BLaER1 treated with 17β-estradiol and CSF1 and Interleukin-3, amounts not matched to agents 10 nM and 100 nM (cell line): ENCODE measurements around the gene SLC29A3.

ENCODE experiments used
- H3K27ac ChIP-seq, 11 experiments: shearing (Covaris generic); formaldehyde crosslinking; 2 replicates each; pipeline ENCODE4 v1.8.1; 2022
- H3K27me3 ChIP-seq, 11 experiments: shearing (Covaris generic); formaldehyde crosslinking; 2 replicates each; pipeline ENCODE4 v1.8.1; 2022
- H3K36me3 ChIP-seq, 11 experiments: shearing (Covaris generic); formaldehyde crosslinking; 2 replicates each; pipeline ENCODE4 v1.8.1; 2022
- H3K4me1 ChIP-seq, 10 experiments: shearing (Covaris generic); formaldehyde crosslinking; 2 replicates each; pipeline ENCODE4 v1.8.1; 2022
- H3K4me2 ChIP-seq, 11 experiments: shearing (Covaris generic); formaldehyde crosslinking; 2 replicates each; pipeline ENCODE4 v1.8.1; 2022
- H3K4me3 ChIP-seq, 10 experiments: shearing (Covaris generic); formaldehyde crosslinking; 2 replicates each; pipeline ENCODE4 v1.8.1; 2022
- H3K9ac ChIP-seq, 11 experiments: shearing (Covaris generic); formaldehyde crosslinking; 2 replicates each; pipeline ENCODE4 v1.8.1; 2022
- H3K9me3 ChIP-seq, 11 experiments: shearing (Covaris generic); formaldehyde crosslinking; replicated peaks in 1 of 11; 2 replicates each; pipeline ENCODE4 v1.8.1; 2022
- H4K20me1 ChIP-seq, 11 experiments: shearing (Covaris generic); formaldehyde crosslinking; 2 replicates each; pipeline ENCODE4 v1.8.1; 2022
- Cebpa-rat ChIP-seq, 11 experiments: shearing (Covaris generic); IDR thresholded peaks; 2 replicates each; pipeline ENCODE4 v1.8.1; 2022

Gene SLC29A3

DNA sequence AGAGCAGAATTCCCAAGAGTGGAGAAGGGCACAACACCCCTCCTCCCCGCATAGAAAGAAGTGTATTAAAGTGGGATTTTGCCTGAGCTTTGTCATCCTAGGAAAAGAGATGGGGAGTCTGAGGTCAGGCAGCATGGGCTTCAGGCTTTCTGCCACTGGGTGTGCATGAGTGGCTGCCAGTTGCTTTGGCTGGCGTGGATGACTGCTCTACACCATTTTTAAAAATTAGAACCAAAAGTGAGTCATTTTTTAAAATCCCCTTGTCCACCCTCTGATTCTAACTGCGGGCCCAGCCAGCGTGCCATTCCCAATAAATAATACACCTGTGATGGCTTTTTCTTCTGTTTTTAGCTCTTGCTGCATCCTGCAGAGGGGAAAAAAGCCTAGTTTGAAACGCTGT, 13.4 kb downstream of the SLC29A3 start:
- Histone ChIP-seq H3K36me3 (peaks cover 27 to 52% (median 37%) of the 10 kb centered on the region in 11 experiments; a peak in 21 of 22 replicates), H3K27ac (peak overlapping the region in 3 of 11 experiments; percentile 26 to 32 (median 27); a peak in 3 of 22 replicates)
- no peak for TF ChIP-seq Cebpa-rat (IDR thresholded peaks at IDR 0.05)

DNA sequence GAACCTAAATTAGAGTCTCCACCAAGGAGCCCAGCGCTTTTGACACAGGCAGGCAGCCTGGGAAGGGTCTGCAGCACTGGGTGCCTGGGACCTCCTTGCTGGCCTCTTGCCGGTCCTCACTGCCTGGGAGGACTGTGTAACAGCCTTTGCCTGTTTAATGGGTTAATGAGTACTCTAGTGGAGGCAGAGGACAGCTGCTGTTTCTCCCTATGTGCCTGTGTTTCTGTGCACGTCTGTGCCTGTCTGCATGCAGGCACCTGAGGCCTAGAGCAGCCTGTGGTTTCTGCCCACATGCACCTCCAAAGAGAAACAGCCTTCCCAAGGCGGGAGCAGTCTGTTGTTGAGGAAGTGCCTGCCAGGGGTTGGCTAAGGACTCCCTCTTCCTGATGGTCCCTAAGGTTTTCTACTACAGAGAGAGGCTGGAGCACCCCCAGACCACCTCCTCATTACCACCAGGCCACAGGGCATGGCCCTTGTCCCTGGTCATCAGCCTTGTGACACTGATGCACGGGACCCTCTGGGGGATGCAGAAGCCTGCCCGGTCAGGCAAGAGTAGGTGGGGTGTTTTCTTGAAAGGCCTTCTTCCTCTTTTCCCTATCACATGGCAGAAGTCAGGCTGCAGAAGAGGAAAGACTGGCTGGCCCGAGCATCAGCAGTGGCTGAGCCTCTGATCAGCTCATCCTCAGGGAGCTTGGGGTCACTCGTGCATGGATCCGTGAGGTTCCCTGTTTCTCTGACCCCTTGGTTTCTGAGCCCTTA, 14.2 kb downstream of the SLC29A3 start:
- H3K9ac ChIP-seq = peak overlapping the region in 9 of 11 experiments; percentile 2 to 41 (median 31); a peak in 12 of 22 replicates
- H3K4me1 ChIP-seq = peaks cover 55 to 89% (median 77%) of the 10 kb centered on the region in 10 experiments
- H3K4me3 ChIP-seq = no peak overlapping the region
- no peaks in the 10 kb centered on the region for H3K27me3 ChIP-seq
- peaks cover 0 to 95% (median 76%) of the 10 kb centered on the region in 11 experiments; a peak in 19 of 22 replicates for H4K20me1 ChIP-seq
- H3K4me2 ChIP-seq = peak overlapping the region; percentile 74 to 86 (median 81)
- peak overlapping the region in 9 of 11 experiments; percentile 1 to 61 (median 32); a peak in 16 of 22 replicates for H3K27ac ChIP-seq
- H3K36me3 ChIP-seq = peaks cover 21 to 52% (median 34%) of the 10 kb centered on the region in 11 experiments; a peak in 21 of 22 replicates
- no peaks in the 10 kb centered on the region for H3K9me3 ChIP-seq
- TF ChIP-seq Cebpa-rat (IDR thresholded peaks at IDR 0.05) = no peak

More for the DNA sequence above, 13.4 kb downstream of the SLC29A3 start:
- no peak overlapping the region for H3K4me3 ChIP-seq
- H3K9me3 ChIP-seq = no peaks in the 10 kb centered on the region
- H3K9ac ChIP-seq = peak overlapping the region in 4 of 11 experiments; percentile 2 to 37 (median 36); a peak in 2 of 22 replicates
- H3K4me2 ChIP-seq = peak overlapping the region; percentile 74 to 86 (median 81)
- H3K27me3 ChIP-seq = no peaks in the 10 kb centered on the region
- peaks cover 51 to 82% (median 70%) of the 10 kb centered on the region in 10 experiments for H3K4me1 ChIP-seq
- H4K20me1 ChIP-seq = peaks cover 0 to 95% (median 76%) of the 10 kb centered on the region in 11 experiments; a peak in 19 of 22 replicates

GRCh38 chr10:71334221-71334791, 15.2 kb downstream of the SLC29A3 start:
- Histone ChIP-seq H3K27me3 (no peaks in the 10 kb centered on the region), H4K20me1 (peaks cover 0 to 97% (median 78%) of the 10 kb centered on the region in 11 experiments; a peak in 19 of 22 replicates), H3K9ac (peak overlapping the region in 1 of 11 experiments; percentile 41; a peak in 1 of 22 replicates), H3K4me2 (peak overlapping the region in 10 of 11 experiments; percentile 79 to 86 (median 81); a peak in 18 of 22 replicates), H3K36me3 (peaks cover 20 to 52% (median 35%) of the 10 kb centered on the region in 11 experiments; a peak in 20 of 22 replicates), H3K4me1 (peaks cover 55 to 84% (median 72%) of the 10 kb centered on the region in 10 experiments), H3K9me3 (no peaks in the 10 kb centered on the region), H3K4me3 (no peak overlapping the region), H3K27ac (peak overlapping the region in 5 of 11 experiments; percentile 1 to 43 (median 27); a peak in 5 of 22 replicates)
- TF ChIP-seq Cebpa-rat (IDR thresholded peaks at IDR 0.05) = no peak

DNA sequence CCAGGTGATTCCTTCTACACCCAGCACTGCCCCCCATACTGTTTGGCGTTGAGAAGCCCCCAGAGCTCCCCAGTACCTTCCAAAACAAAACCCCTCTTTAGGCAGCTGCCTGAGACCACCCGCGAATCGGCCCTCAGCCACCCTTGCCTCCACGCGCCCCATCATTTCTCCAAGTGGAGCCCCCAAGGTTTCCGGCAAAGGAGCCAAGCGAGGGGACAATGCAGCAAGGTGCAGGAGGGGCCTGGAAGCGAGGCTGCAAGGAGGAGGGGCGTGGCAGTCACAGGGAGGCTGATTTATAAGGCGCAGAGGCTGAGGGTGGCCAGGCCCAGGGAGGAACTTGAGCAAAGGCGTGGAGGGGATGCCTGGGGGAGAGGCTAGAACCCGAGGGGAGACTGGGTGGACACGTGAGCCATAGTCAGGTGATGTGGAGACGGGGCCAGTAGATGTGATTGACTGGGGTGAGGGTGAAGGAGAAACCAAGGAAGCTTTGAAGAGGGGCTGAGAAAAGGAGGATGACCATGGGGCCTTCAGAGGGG, 16.2 kb downstream of the SLC29A3 start:
- H3K27ac ChIP-seq = no peak overlapping the region
- H3K9ac ChIP-seq = no peak overlapping the region
- H3K4me3 ChIP-seq = no peak overlapping the region
- H3K4me1 ChIP-seq = peaks cover 55 to 74% (median 63%) of the 10 kb centered on the region in 10 experiments
- H3K36me3 ChIP-seq = peaks cover 25 to 52% (median 36%) of the 10 kb centered on the region in 11 experiments; a peak in 21 of 22 replicates
- H3K9me3 ChIP-seq = no peaks in the 10 kb centered on the region
- H3K4me2 ChIP-seq = peak overlapping the region; percentile 49 to 91 (median 80); a peak in 21 of 22 replicates
- H4K20me1 ChIP-seq = peaks cover 0 to 97% (median 78%) of the 10 kb centered on the region in 11 experiments; a peak in 19 of 22 replicates
- H3K27me3 ChIP-seq = no peaks in the 10 kb centered on the region
- TF ChIP-seq Cebpa-rat (IDR thresholded peaks at IDR 0.05) = no peak

DNA sequence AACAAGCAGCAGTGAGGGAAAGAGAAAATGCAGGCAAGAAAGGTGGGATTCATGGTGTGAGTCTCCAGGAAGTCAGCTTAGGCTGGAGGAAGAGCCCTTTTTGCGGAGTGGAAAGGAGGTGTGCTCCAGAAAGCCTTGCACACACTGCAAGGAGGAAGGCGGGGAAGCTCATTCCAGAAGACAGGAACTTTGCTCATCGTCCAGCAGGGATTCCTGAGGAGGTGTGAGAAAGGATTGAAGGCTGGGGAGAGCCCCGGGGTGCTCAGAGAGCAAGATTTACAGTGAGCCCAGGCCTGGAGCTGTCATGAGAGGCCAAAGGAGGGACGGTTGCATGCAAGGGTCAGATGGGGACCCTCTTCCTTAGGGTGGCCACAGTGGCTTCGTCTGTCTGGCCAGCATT, 17.6 kb downstream of the SLC29A3 start:
- Histone ChIP-seq H3K4me3 (no peak overlapping the region), H3K27me3 (no peaks in the 10 kb centered on the region), H3K4me2 (peak overlapping the region; percentile 49 to 91 (median 80)), H3K27ac (no peak overlapping the region), H3K4me1 (peaks cover 55 to 69% (median 60%) of the 10 kb centered on the region in 10 experiments), H4K20me1 (peaks cover 0 to 93% (median 79%) of the 10 kb centered on the region in 11 experiments; a peak in 19 of 22 replicates), H3K36me3 (peaks cover 14 to 50% (median 28%) of the 10 kb centered on the region in 11 experiments; a peak in 21 of 22 replicates), H3K9me3 (no peaks in the 10 kb centered on the region), H3K9ac (peak overlapping the region in 5 of 11 experiments; percentile 0 to 46 (median 4); a peak in 4 of 22 replicates)
- TF ChIP-seq Cebpa-rat (IDR thresholded peaks at IDR 0.05) = no peak

DNA sequence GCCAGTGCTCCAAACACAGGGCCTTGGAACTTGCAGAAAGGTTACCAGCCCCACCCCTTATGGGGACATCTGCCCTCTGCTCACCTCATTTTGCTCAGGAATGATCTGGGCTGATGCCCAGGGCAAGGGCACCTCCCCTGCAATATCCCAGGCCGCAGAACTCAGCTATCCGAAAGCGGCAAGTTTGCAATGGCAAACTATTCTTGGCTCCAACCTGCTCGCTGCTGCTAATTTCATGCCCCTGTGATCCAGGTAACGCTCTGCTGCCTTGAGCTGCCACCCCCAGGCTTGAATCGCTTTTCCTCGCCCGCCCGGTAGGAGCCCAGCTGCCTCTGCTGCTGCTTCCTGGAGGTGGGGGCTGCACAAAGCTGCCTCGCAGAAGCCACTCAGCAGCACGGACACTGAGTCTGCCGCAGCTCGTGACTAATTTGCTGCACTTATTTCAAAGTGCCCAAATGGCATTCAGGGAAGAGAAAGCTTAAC, 18.2 kb downstream of the SLC29A3 start:
- Histone ChIP-seq H3K27me3 (no peaks in the 10 kb centered on the region), H4K20me1 (peaks cover 0 to 93% (median 79%) of the 10 kb centered on the region in 11 experiments; a peak in 19 of 22 replicates), H3K4me3 (no peak overlapping the region), H3K4me1 (peaks cover 53 to 63% (median 58%) of the 10 kb centered on the region in 10 experiments), H3K9me3 (no peaks in the 10 kb centered on the region), H3K4me2 (peak overlapping the region; percentile 49 to 91 (median 80)), H3K36me3 (peaks cover 13 to 49% (median 32%) of the 10 kb centered on the region in 11 experiments; a peak in 21 of 22 replicates), H3K27ac (no peak overlapping the region), H3K9ac (peak overlapping the region in 4 of 11 experiments; percentile 0 to 46 (median 16); a peak in 6 of 22 replicates)
- no peak for TF ChIP-seq Cebpa-rat (IDR thresholded peaks at IDR 0.05)

GRCh38 chr10:71338728-71339495, 19.9 kb downstream of the SLC29A3 start:
- H3K27ac ChIP-seq = no peak overlapping the region
- no peaks in the 10 kb centered on the region for H3K9me3 ChIP-seq
- H3K4me3 ChIP-seq = no peak overlapping the region
- H3K4me1 ChIP-seq = peaks cover 47 to 61% (median 53%) of the 10 kb centered on the region in 10 experiments
- peak overlapping the region in 1 of 11 experiments; percentile 88; a peak in 1 of 22 replicates for H3K4me2 ChIP-seq
- H3K27me3 ChIP-seq = no peaks in the 10 kb centered on the region
- H3K9ac ChIP-seq = no peak overlapping the region
- H3K36me3 ChIP-seq = peaks cover 13 to 52% (median 32%) of the 10 kb centered on the region in 11 experiments; a peak in 21 of 22 replicates
- H4K20me1 ChIP-seq = peaks cover 0 to 93% (median 71%) of the 10 kb centered on the region in 11 experiments; a peak in 19 of 22 replicates
- no peak for TF ChIP-seq Cebpa-rat (IDR thresholded peaks at IDR 0.05)
